Activated gamma-delta T cell treated with anti-CD3 and anti-CD28 coated beads, Interleukin-2, amount 50 U/mL, for 16 hours (primary cell): ENCODE data around the gene ARID1B.
"Not testable (repeated sequence)": the region's sequence is repeated elsewhere in the genome, so short reads cannot be mapped to it uniquely, and the experiment has no call there.

ENCODE experiments used
- DNase-seq: peaks from one replicate; pipeline ENCODE4 v3.0.0-alpha.2; 2020; ENCODE audit warnings: low read depth

Gene ARID1B

DNA sequence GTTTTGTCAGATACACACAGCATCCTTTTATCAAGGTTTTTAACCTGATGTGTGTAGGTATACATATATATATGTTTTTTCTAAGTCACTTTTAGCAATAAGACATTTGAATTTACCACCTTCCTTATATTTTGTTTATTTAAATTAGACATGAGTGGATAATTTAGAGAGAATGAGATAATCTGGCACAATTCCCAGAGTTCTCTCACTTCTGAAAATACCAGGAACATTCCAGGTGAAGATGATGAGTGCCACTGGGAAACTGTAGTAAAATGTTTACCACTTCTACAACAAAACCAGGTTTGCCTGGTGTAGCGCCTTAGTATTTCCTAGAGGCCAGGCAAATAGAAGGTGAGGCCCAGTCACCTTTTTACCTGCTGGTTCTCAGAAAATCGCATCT lies 356.7 kb downstream of the ARID1B start:
- no peak for DNase-seq

DNA sequence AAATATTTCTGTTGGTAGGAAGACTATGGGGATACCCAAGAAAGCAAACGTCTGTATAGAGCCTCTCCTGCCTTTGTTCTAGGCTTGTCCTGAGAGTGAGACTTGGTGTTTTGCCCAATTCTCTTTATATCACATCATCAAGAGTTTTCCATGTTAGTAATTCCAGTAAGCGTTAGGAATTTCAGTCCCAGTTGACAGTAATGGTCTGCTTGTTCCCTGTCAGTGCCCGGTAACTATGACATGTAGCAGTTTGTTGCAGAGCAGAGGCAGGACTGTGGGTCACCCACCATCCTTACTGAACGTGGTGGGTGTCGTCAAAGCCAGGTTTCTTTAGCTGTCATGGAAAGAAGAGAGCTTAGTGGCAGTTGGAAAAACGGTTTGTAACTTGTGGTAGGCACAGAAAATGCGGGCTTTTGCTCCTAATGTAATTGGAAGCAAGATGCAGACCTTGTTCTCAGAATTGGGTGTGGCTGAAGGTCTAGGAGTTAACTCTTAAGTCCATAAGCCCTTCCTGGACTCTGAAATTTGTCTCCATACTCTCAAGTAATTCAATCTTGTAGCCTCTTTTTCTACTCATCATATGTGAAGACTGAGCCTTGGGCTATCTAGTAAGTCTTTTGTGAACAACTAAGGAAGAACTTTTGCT lies 357.3 kb downstream of the ARID1B start:
- DNase-seq, result no peak

- no peak for DNase-seq
These were observed 358.5 kb downstream of the ARID1B start for GRCh38 chr6:157135691-157136090.

GRCh38 chr6:157137501-157137900 lies 360.3 kb downstream of the ARID1B start:
- DNase-seq, result no peak

DNA sequence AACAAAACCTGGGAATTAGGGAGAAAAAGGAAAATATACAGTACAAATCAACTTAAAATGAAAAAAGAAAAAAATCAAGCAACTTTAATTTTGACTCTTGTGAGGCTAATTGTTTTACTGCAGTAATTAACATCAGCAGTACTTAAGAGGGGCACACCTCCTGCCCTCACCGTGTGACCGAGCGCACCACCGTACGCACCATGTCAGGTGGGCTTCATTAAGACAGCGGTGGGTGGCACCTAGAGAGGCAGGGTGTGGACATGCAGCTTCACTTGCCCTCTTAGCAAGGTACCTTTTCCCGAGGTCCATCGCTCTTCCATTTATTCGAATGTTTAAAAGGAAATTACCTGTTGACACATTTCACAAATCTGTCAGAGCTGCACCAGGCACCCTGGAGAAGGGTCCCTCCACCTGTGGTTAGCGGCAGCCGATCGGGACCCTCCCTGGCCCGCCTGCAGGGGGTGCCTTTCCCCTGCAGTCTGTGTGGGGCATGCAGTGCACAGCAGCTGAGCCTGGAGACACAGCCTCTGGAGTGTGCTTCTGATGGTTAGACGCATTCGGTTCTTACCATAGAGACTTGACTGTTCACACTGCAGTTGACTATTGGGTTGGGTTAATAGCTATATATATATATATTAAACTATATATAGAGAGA lies 362.0 kb downstream of the ARID1B start:
- no peak for DNase-seq

DNA sequence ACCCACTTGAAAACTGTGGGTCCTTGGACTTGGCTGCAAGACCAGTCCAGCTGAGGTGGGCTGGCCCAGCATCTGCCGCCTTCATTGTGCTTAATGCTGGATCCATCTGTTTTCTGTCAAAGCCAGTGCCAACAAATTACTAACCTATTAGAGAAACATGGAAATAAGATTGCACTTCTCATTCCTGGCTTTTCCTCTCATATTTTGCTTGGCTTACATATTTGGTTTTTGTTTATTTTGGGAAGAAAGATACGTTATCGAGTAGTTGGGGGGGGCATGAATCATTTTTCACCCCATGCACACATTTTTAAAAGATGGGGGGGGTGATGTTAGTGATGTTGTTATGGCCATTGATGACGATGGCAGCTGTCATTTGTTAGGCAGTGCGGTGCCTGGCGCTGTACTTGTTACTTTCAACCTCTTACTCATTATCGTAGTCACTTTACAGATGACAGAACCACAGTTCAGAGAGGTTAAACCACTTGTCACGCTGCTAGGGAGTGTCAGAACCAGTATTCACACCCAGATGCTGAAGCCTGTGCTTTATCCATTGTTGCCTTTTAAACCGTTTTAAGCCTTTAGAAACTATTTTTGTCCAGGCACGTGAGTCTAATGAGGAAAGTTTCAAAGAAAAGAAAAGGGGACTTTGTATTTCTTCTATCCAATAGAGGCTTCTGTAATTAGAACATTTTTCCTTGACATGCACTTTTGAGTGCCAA lies 366.2 kb downstream of the ARID1B start:
- peak; percentile 9 for DNase-seq

- DNase-seq, result no peak
These were observed 367.0 kb downstream of the ARID1B start for GRCh38 chr6:157143890-157144798.

GRCh38 chr6:157144859-157145568 lies 367.8 kb downstream of the ARID1B start:
- DNase-seq, result no peak

DNA sequence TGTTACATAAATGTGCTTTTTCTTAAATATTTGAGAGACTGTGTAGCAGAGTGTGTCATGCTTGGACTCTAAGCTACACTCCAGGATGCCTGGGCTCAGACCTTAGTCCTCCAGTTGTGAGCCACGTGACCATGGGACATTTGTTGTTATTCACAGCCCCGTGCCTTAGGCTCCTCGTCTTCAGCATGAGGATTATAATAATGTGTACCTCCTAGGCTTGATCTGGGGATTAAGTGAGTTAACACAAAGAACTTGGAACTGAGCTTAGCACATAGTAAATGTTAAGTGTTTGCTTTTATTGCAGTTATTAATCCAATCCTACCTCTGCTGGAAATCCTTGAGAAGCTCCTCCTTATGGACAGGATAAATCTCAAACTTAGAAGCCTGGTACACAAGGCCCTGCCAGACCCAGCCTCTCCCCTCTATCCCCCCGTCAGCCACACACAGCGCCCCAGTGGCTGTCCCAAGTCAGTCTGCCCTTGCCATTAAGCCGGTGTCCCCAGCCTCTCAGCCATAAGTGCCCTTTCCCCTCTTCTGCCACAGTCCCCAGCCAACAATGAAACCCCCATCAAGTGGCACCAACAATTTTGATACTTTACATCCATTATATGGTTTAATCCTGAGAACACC lies 368.6 kb downstream of the ARID1B start:
- no peak for DNase-seq

GRCh38 chr6:157147054-157148026 lies 370.2 kb downstream of the ARID1B start:
- not testable (repeated sequence) for DNase-seq

GRCh38 chr6:157148391-157149323 lies 371.5 kb downstream of the ARID1B start:
- no peak for DNase-seq

GRCh38 chr6:157150076-157150475 lies 372.9 kb downstream of the ARID1B start:
- DNase-seq, result no peak

DNA sequence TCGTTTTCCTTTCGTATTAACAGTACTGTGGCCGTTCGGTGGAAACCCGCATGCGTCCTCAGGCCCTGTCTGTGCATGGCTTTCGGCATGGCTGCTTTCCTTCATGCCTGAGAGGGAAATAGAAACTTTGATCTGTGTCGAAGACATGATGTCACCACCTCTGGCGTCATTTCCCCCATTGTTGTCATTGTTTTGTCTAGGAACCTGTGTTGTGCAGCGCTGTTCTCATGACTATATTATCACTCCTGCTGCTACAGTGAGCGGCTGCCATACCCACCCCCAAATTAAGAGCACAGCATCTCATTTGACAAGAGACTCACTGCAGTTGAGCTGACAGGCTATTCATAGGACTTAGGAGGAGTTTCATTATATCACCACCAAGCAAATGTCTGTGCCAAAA lies 373.9 kb downstream of the ARID1B start:
- DNase-seq, result no peak

DNA sequence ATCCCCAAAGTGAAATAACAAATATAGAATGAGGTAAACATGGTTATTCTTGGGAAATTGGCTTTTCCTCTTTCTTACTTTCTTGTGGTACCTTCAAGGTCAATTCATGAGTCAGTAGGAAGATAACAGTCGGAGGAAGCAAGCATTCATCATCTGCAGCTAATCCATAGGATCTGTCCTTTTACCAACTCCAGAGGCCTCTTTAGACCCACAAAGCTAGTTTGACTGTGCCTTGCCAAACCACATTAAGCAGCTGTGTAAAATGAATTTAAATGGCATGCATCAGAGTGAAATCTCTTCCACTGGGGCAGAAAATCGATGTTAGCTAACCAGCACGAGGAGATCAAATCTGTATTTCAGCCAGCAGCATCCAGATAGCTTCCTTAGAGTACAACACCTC lies 374.8 kb downstream of the ARID1B start:
- DNase-seq, result no peak

DNA sequence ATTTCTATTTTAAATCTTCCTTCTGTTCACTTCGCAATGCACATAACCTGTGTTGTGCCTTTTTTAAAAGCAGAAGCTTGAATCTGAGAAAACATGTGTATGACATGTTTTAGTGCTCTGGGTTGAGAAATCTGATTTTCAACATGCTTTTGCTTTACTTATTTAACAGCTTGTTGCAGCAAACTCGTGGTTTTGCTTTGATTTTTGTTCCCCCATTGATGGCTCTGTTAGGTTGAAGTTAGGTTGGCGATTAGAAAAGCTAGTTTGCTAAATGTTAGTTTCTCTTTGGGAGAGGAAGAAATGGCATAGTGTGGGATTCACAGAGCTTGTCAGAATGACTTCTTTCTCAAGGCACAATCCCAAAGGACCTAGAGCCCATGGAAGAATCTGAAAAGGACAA lies 375.4 kb downstream of the ARID1B start:
- DNase-seq, result no peak

DNA sequence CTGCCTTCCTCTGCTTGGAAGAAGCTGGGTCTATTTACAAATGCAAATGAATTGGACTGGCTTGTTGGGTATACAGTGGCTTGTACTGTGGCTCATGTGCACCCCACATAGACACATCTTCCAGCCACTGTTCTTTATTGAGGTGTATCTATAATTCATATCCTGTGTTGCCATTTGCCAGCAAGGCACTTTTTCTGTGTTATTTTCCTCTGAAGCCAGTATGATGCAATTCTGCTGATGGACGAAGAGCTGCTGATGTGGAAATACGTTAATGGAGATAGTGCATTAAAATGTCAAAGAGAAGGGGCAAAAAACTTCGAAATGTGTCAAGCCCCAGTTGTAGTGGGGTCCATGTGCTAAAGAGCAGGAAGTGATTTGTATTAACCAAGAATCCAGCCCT lies 378.6 kb downstream of the ARID1B start:
- DNase-seq, result no peak

DNA sequence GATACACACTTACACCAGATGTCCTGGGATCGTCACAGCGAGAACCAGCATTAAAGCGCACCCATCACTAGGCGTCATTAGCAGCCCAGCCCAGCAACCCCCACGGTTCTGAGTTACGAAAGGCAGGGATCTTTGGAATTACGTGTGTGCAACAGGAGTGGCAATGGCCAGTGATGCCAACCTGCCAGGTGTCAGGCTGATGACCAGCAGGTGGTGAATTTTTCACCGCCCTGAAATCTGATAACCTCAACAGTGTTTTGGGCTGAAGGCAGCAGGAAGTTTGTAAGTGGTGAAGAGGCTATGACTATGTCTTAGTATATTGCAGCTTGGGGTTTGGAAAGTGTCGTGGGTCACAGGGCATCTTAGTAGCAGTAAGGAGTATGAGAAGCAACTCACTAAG lies 380.1 kb downstream of the ARID1B start:
- no peak for DNase-seq

DNA sequence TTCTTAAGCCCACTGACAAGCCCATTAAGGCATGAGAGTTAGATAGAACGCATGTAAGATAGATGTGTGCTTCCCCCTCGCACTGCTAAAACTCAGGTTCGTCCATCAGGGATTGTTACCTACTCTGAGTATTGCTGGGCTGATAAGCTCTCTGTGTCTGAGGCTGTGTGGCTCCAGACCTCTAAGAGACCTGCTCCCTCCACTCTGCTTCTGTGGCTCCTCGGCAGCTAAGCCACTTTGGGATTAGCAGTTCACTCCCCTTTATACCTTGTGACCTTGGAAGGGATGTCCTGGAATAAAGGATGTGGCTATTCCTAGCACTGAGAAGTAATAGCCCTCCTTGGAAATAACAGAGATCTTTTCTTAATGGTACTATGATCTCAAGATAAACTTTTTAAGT lies 381.3 kb downstream of the ARID1B start:
- no peak for DNase-seq

DNA sequence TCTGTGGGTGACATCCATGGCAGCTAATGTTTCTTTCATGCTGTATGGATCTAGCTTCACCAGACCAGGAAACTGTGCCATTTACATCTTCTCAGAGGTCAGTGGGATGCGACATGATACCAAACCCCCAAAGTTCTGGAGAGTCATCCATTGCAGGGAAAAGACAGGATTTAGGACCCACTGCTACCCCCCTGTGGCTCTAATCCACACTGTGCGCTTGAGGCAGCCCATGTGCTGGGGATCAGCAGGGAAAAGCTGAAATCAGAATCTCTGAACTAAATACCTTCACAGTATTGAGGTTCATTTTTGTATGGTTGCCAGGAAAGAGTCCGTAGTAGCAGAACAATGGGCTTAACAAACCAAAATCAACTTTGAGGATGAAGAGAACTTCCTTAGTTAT lies 381.7 kb downstream of the ARID1B start:
- no peak for DNase-seq
